Activated CD4-positive, alpha-beta memory T cell treated with anti-CD3 and anti-CD28 coated beads for 36 hours (primary cell): Measurements from ENCODE around the gene MBOAT2. TPM values are rescaled to one million over a fixed set of nuclear protein-coding genes. Genes with fewer than 3 reads are reported as not detected.
A peak's percentile ranks its signal among the peaks of the same experiment; 100 is the strongest.

ENCODE experiments used
- CTCF ChIA-PET: fragments of 350-600 bp; sonication (Branson Sonifier 250); formaldehyde crosslinking; loops from one replicate; lab custom pipeline; 2021; ENCODE audit warnings: antibody characterized with exemption, inconsistent platforms; lab: Charles Lee
- POLR2A ChIA-PET: fragments of 350-600 bp; sonication (Branson Sonifier 250); formaldehyde crosslinking; loops from one replicate; lab custom pipeline; 2021; ENCODE audit warnings: antibody characterized with exemption; lab: Charles Lee
- DNase-seq: peaks from one replicate; pipeline ENCODE4 v3.0.0-alpha.2; 2020
- H3K27ac Mint-ChIP-seq: one replicate; pipeline ENCODE4 v1.8.0; 2021; ENCODE audit warnings: mixed read lengths
- H3K27me3 Mint-ChIP-seq: one replicate; pipeline ENCODE4 v1.8.0; 2021; ENCODE audit warnings: mixed read lengths
- H3K36me3 Mint-ChIP-seq: one replicate; pipeline ENCODE4 v1.8.0; 2021; ENCODE audit warnings: mixed read lengths
- H3K4me1 Mint-ChIP-seq: one replicate; pipeline ENCODE4 v1.8.0; 2021; ENCODE audit warnings: low read depth, mixed read lengths
- H3K4me3 Mint-ChIP-seq: one replicate; pipeline ENCODE4 v1.8.0; 2021; ENCODE audit warnings: mild to moderate bottlenecking, mixed read lengths
- H3K9me3 Mint-ChIP-seq: one replicate; pipeline ENCODE4 v1.8.0; 2021; ENCODE audit warnings: mixed read lengths
- intact Hi-C: fragments of 100-400 bp; cut with micrococcal nuclease; formaldehyde crosslinking; loops from one replicate; pipeline ENCODE4 v1.15.1; 2023
- total RNA-seq, 2 experiments: library from RNA; stranded (reverse); gene quantifications; one replicate each; pipeline ENCODE4 v1.2.3, GENCODE V29; 2021

Gene MBOAT2
- total RNA-seq, 2 experiments from 2014 or later: 6.4 to 7.0 TPM

- Mint-ChIP-seq H3K9me3 (no peaks in the 10 kb centered on the region), H3K27me3 (peaks cover 3% of the 10 kb centered on the region), H3K36me3 (no peaks in the 10 kb centered on the region), H3K4me1 (no peaks in the 10 kb centered on the region), H3K4me3 (no peak overlapping the region), H3K27ac (no peak overlapping the region)
- ChIA-PET CTCF (no interaction called here), POLR2A (no interaction called here)
- no peak for DNase-seq
- intact Hi-C loops: no loop called here
Observed at GRCh38 chr2:9010866-9011265, 7.4 kb upstream of the MBOAT2 start.

DNA sequence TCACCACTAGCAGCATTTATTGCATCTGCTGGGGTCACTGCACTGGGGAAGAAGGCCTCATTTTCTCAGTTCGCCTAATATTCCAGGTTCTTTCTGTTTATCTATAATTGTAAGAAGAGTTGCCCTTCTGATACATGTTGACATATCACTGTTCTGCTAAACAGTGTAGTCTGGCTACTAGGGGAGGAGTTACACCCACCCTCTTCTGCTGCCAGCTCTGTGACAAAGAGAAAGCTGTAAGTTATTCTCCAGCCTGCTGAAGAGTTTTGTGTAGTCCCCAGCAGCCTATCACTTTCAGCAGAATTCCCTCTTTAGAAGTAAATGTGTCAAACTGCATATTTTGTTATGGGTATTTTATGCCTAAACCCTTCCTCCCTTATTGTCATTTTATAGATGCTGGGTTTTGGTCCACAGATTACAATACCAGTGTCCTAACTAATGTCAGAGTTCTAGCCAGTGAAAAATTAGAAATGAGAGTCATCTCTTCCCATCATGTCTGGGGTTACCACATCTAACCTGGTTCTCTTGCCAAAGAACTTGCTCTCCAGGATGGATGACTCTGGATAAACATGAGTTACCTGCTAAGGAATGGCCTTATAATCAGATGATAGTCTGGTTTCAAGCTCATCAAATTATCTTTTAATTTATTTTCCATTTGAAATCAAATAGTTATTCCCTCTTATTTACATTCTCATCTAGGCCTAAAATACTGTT is 5.6 kb upstream of the MBOAT2 start:
- Mint-ChIP-seq H3K36me3 (no peaks in the 10 kb centered on the region), H3K9me3 (no peaks in the 10 kb centered on the region), H3K27ac (no peak overlapping the region), H3K4me1 (peaks cover 7% of the 10 kb centered on the region), H3K27me3 (peaks cover 2% of the 10 kb centered on the region), H3K4me3 (no peak overlapping the region)
- no peak for DNase-seq
- intact Hi-C loops: no loop called here
- POLR2A ChIA-PET: no interaction called here
- CTCF ChIA-PET: no interaction called here

DNA sequence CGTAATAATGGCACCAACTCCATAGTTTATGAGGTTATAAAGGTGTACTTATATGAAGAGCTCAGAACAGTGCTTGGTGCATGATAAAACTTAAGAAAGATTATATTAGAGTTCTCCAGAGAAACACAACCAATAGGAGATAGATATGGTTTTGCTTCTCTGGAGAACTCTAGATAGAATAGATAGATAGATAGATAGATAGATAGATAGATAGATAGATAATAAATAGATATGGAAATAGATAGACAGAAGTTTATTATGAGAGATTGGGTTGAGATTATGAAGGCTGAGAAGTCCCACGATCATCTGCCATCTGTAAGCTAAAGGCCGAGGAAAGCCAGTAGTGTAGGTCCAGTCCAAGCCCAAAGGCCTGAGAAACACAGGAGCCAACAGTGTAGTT is 2.9 kb upstream of the MBOAT2 start:
- intact Hi-C loops: no loop called here
- peaks cover 5% of the 10 kb centered on the region for H3K27me3 Mint-ChIP-seq
- H3K27ac Mint-ChIP-seq: no peak overlapping the region
- H3K9me3 Mint-ChIP-seq: no peaks in the 10 kb centered on the region
- CTCF ChIA-PET: no interaction called here
- DNase-seq: no peak
- no peaks in the 10 kb centered on the region for H3K36me3 Mint-ChIP-seq
- POLR2A ChIA-PET: no interaction called here
- H3K4me3 Mint-ChIP-seq: no peak overlapping the region
- peaks cover 13% of the 10 kb centered on the region for H3K4me1 Mint-ChIP-seq

- H3K27ac Mint-ChIP-seq: no peak overlapping the region
- peak; percentile 27 for DNase-seq
- no peaks in the 10 kb centered on the region for H3K36me3 Mint-ChIP-seq
- peak overlapping the region; percentile 69 for H3K4me3 Mint-ChIP-seq
- peaks cover 5% of the 10 kb centered on the region for H3K27me3 Mint-ChIP-seq
- intact Hi-C loops: loop anchor here (5.0 kb wide), 1 partner anchor 167 kb away; the partner anchor contains the start of gene KIDINS220
- peaks cover 16% of the 10 kb centered on the region for H3K4me1 Mint-ChIP-seq
- POLR2A ChIA-PET: no interaction called here
- H3K9me3 Mint-ChIP-seq: no peaks in the 10 kb centered on the region
- CTCF ChIA-PET: interaction anchor here (0.7 to 1.0 kb wide), 3 partner anchors 12 to 200 kb away, joined by 3 read pairs; no protein-coding TSS in a partner anchor
Observed at GRCh38 chr2:9004338-9005204, 1.1 kb upstream of the MBOAT2 start.

DNA sequence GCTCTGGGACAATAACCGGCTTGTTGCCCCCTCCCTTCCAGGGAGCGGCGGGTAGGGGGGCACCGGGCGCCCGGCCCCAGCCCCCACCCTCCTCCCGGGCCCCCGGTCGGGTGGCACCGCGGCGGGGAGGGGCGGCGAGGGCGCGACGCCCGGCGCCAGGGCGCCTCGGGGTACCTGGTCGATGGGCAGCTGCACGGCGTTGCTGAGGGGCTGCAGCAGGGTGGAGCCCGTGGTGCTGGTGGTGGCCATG is 193 bp downstream of the MBOAT2 start:
- Mint-ChIP-seq H3K4me3 (no peak overlapping the region), H3K27me3 (peaks cover 5% of the 10 kb centered on the region), H3K27ac (no peak overlapping the region), H3K36me3 (no peaks in the 10 kb centered on the region), H3K9me3 (no peaks in the 10 kb centered on the region), H3K4me1 (peaks cover 16% of the 10 kb centered on the region)
- intact Hi-C loops: loop anchor here (5.0 kb wide), 1 partner anchor 166 kb away; the partner anchor contains the start of gene KIDINS220
- ChIA-PET CTCF (no interaction called here), POLR2A (interaction anchor here (0.6 kb wide), 1 partner anchor 458 kb away, joined by 4 read pairs; no protein-coding TSS in a partner anchor)
- no peak for DNase-seq

DNA sequence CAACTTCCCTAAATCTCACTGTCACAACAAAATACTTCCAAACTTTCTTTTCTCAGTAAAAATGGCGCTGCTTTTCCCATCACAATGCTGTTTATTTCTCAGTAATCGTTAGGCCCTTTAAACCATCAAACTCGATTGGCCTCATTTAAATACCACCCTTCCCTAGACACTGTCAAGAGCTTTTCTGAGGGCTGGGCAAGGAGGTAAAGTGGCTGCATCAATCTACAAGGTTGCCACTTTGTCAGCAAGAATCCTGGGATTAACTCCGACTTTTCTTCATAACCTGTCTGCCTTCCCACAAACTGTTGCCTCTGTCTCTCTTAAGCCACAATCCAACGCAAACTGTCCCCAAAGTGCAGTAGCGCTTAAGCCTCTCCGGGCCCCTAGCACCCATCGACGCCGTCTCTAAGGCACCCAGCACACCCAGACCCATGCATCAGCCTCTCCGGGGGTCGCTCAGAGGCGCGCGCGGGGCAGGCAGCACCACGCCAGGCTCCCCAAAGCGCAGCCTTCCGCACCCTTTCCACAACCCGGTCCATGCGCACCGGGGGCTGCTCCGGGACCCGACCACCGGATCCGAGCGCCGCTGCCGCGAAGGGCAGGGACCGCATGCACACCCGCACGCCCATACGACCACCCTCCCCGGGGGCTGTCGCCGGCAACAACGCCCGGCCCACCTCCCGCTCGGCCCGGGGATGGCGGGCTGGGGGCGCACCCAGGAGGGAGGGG is 683 bp downstream of the MBOAT2 start:
- ChIA-PET POLR2A (no interaction called here), CTCF (no interaction called here)
- intact Hi-C loops: loop anchor here (5.0 kb wide), 1 partner anchor 166 kb away; the partner anchor contains the start of gene KIDINS220
- H3K4me3 Mint-ChIP-seq: peak overlapping the region; percentile 75
- no peaks in the 10 kb centered on the region for H3K36me3 Mint-ChIP-seq
- H3K9me3 Mint-ChIP-seq: no peaks in the 10 kb centered on the region
- peak; percentile 14 for DNase-seq
- no peak overlapping the region for H3K27ac Mint-ChIP-seq
- peaks cover 5% of the 10 kb centered on the region for H3K27me3 Mint-ChIP-seq
- peaks cover 16% of the 10 kb centered on the region for H3K4me1 Mint-ChIP-seq

- intact Hi-C loops: loop anchor here (5.0 kb wide), 1 partner anchor 165 kb away; the partner anchor contains the start of gene KIDINS220
- H3K27ac Mint-ChIP-seq: no peak overlapping the region
- peaks cover 16% of the 10 kb centered on the region for H3K4me1 Mint-ChIP-seq
- peaks cover 5% of the 10 kb centered on the region for H3K27me3 Mint-ChIP-seq
- H3K36me3 Mint-ChIP-seq: no peaks in the 10 kb centered on the region
- H3K4me3 Mint-ChIP-seq: no peak overlapping the region
- no peak for DNase-seq
- ChIA-PET POLR2A (no interaction called here), CTCF (no interaction called here)
- no peaks in the 10 kb centered on the region for H3K9me3 Mint-ChIP-seq
Observed at GRCh38 chr2:9002313-9002636, 1.2 kb downstream of the MBOAT2 start.

DNA sequence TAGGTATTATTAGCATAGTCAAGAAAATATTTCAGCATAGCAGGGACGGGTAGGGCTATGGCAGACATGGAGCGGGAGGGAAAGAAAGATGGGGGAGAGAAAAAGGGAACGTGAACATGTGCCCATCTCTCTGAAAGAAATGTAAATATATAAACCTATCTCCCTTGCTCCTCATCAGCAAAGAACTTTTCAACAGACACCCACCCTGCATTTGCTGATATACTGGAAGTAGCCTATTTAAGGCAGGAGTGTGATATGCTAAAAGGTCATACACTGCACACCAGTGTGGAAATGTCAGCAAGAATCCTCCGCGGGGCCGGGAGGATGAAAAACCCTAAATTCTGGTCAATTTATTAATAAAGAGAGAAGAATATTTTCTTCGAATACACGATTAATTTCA is 1.7 kb downstream of the MBOAT2 start:
- H3K27ac Mint-ChIP-seq: no peak overlapping the region
- CTCF ChIA-PET: no interaction called here
- peaks cover 16% of the 10 kb centered on the region for H3K4me1 Mint-ChIP-seq
- POLR2A ChIA-PET: no interaction called here
- no peak for DNase-seq
- no peaks in the 10 kb centered on the region for H3K36me3 Mint-ChIP-seq
- no peaks in the 10 kb centered on the region for H3K9me3 Mint-ChIP-seq
- intact Hi-C loops: loop anchor here (5.0 kb wide), 1 partner anchor 164 kb away; the partner anchor contains the start of gene KIDINS220
- H3K27me3 Mint-ChIP-seq: peaks cover 6% of the 10 kb centered on the region
- H3K4me3 Mint-ChIP-seq: no peak overlapping the region

DNA sequence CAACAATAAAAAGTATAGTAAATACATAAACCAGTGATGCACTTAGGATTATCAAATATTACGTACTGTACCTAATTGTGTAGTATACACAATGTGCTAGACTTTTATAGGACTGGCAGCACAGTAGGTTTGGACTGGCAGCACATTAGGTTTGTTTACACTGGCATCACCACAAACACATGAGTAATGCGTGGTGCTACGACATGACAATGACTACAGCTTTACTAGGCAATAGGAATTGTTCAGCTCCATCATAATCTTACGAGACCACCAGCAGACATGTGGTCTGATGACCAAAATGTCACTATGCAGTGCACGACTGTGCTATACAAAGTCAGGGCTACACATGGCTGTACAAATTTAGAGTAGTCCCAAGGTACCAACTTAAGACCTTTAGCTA is 2.3 kb downstream of the MBOAT2 start:
- intact Hi-C loops: loop anchor here (5.0 kb wide), 1 partner anchor 164 kb away; the partner anchor contains the start of gene KIDINS220
- H3K4me1 Mint-ChIP-seq: peaks cover 16% of the 10 kb centered on the region
- CTCF ChIA-PET: no interaction called here
- H3K36me3 Mint-ChIP-seq: no peaks in the 10 kb centered on the region
- H3K9me3 Mint-ChIP-seq: no peaks in the 10 kb centered on the region
- no peak overlapping the region for H3K27ac Mint-ChIP-seq
- DNase-seq: no peak
- H3K4me3 Mint-ChIP-seq: no peak overlapping the region
- peaks cover 6% of the 10 kb centered on the region for H3K27me3 Mint-ChIP-seq
- POLR2A ChIA-PET: interaction anchor here (0.6 kb wide), 1 partner anchor 165 kb away, joined by 4 read pairs; no protein-coding TSS in a partner anchor

DNA sequence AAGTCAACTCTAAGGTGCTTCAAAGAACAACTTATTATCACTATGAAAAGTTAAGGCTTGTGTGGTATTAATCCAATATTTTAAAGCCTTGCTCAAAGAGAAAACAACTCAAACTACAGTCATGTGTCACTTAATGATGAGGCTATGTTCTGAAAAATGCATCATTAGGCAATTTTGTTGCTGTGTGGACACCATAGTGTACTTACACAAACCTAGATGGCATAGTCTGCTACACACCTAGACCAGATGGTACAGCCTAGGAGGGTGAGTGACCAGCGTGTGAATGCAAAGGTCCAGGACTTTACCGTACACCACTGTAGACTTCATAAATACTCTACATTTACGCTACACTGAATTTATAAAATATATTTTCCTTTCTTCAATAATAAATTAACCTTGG is 3.0 kb downstream of the MBOAT2 start:
- Mint-ChIP-seq H3K4me3 (no peak overlapping the region), H3K27ac (no peak overlapping the region), H3K4me1 (peaks cover 16% of the 10 kb centered on the region), H3K27me3 (peaks cover 6% of the 10 kb centered on the region), H3K36me3 (no peaks in the 10 kb centered on the region), H3K9me3 (no peaks in the 10 kb centered on the region)
- no peak for DNase-seq
- CTCF ChIA-PET: no interaction called here
- POLR2A ChIA-PET: no interaction called here
- intact Hi-C loops: loop anchor here (5.0 kb wide), 1 partner anchor 163 kb away; the partner anchor contains the start of gene KIDINS220

- H3K27ac Mint-ChIP-seq: no peak overlapping the region
- H3K36me3 Mint-ChIP-seq: no peaks in the 10 kb centered on the region
- CTCF ChIA-PET: no interaction called here
- no peaks in the 10 kb centered on the region for H3K9me3 Mint-ChIP-seq
- H3K4me1 Mint-ChIP-seq: peaks cover 14% of the 10 kb centered on the region
- intact Hi-C loops: loop anchor here (5.0 kb wide), 1 partner anchor 162 kb away; the partner anchor contains the start of gene KIDINS220
- peaks cover 6% of the 10 kb centered on the region for H3K27me3 Mint-ChIP-seq
- POLR2A ChIA-PET: no interaction called here
- H3K4me3 Mint-ChIP-seq: no peak overlapping the region
- no peak for DNase-seq
Observed at GRCh38 chr2:8999797-9000196, 3.7 kb downstream of the MBOAT2 start.

DNA sequence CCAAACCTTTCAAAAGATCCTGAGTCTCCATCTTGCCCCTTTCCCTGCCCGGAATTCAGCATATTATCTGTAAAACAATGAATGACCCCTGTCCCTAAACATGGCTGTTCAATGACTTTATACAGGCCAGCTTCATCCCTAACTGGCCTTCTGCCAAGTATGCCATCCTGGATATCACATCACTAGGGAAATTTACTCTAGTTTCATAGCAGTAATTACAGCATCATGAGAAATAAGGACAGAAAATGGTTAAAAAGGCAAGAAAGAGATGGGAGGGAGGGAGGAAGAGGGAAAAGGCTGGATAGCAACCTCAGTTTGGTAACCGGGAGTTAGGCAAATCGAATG is 4.4 kb downstream of the MBOAT2 start:
- POLR2A ChIA-PET: no interaction called here
- Mint-ChIP-seq H3K27ac (no peak overlapping the region), H3K27me3 (peaks cover 6% of the 10 kb centered on the region), H3K9me3 (no peaks in the 10 kb centered on the region), H3K36me3 (no peaks in the 10 kb centered on the region), H3K4me1 (peaks cover 9% of the 10 kb centered on the region), H3K4me3 (no peak overlapping the region)
- DNase-seq: no peak
- intact Hi-C loops: no loop called here
- CTCF ChIA-PET: no interaction called here
